Neural cell (in vitro differentiated cells): ENCODE results near the gene APBA1.

Source experiments
- EZH2 ChIP-seq: fragments of 200-600, 300-800 bp; shearing (Covaris generic), sonication (generic); IDR thresholded peaks from 2 replicates; pipeline ENCODE4 v1.6.1; 2014; ENCODE audit warnings: antibody characterized with exemption, low read length, borderline replicate concordance, mild to moderate bottlenecking; ENCODE audit not compliant: insufficient read depth, poor library complexity, severe bottlenecking
- TF ChIP-seq, protein P1 (sequence below): fragments of 450-650 bp; IDR thresholded peaks from 2 replicates; pipeline ENCODE4 v1.5.1; 2014; ENCODE audit warnings: antibody characterized with exemption, mild to moderate bottlenecking, moderate library complexity; ENCODE audit not compliant: poor library complexity, severe bottlenecking

DNA sequence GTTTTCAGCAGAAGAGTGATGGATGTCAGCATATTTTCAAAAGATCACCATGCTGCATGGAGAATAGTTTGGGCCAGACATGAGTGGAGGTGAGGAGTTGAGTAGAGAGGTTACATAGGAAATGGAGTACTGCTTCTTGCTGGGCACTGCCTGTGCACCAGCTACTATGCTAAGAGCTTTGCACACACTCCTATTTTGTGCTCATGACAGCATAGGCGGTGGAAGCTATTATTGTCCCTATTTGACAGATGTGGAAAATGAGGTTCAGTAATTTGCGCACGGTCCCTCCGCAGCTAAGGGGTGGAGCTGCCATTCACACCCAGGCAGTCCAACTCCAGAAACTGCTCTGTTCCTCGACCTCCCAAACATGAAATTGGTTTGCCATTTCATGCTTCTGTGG lies 279.3 kb downstream of the APBA1 start:
- TF ChIP-seq, protein P1, sequence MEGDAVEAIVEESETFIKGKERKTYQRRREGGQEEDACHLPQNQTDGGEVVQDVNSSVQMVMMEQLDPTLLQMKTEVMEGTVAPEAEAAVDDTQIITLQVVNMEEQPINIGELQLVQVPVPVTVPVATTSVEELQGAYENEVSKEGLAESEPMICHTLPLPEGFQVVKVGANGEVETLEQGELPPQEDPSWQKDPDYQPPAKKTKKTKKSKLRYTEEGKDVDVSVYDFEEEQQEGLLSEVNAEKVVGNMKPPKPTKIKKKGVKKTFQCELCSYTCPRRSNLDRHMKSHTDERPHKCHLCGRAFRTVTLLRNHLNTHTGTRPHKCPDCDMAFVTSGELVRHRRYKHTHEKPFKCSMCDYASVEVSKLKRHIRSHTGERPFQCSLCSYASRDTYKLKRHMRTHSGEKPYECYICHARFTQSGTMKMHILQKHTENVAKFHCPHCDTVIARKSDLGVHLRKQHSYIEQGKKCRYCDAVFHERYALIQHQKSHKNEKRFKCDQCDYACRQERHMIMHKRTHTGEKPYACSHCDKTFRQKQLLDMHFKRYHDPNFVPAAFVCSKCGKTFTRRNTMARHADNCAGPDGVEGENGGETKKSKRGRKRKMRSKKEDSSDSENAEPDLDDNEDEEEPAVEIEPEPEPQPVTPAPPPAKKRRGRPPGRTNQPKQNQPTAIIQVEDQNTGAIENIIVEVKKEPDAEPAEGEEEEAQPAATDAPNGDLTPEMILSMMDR, result no peak
- TF ChIP-seq EZH2, result no peak
